T-helper 2 cell treated with Interferon-gamma antibody and Interleukin-4, amounts not matched to agents 5 μg/mL and 100 μg/mL, for 36 hours (primary cell): ENCODE results near the gene DZIP1.

ENCODE experiments used
- DNase-seq: peaks from one replicate; pipeline ENCODE4 v3.0.0; 2021; ENCODE audit warnings: low spot score
- H3K27ac Mint-ChIP-seq: one replicate; pipeline ENCODE4 v1.8.0; 2021; ENCODE audit warnings: mild to moderate bottlenecking, mixed read lengths
- H3K27me3 Mint-ChIP-seq: one replicate; pipeline ENCODE4 v1.8.0; 2021; ENCODE audit warnings: low read depth, mixed read lengths
- H3K36me3 Mint-ChIP-seq: one replicate; pipeline ENCODE4 v1.8.0; 2021; ENCODE audit warnings: low read depth, mixed read lengths
- H3K4me1 Mint-ChIP-seq: one replicate; pipeline ENCODE4 v1.8.0; 2021; ENCODE audit warnings: low read depth, mixed read lengths
- H3K4me3 Mint-ChIP-seq: one replicate; pipeline ENCODE4 v1.8.0; 2022; ENCODE audit warnings: mild to moderate bottlenecking, moderate library complexity, mixed read lengths
- H3K9me3 Mint-ChIP-seq: one replicate; pipeline ENCODE4 v1.8.0; 2021; ENCODE audit warnings: mixed read lengths

DZIP1 gene

GRCh38 chr13:95629071-95629470 is 15.4 kb downstream of the DZIP1 start:
- H3K4me1 Mint-ChIP-seq, result no peaks in the 10 kb centered on the region
- DNase-seq, result no peak
- H3K27me3 Mint-ChIP-seq, result peaks cover 14% of the 10 kb centered on the region
- no peak overlapping the region for H3K4me3 Mint-ChIP-seq
- no peaks in the 10 kb centered on the region for H3K9me3 Mint-ChIP-seq
- H3K27ac Mint-ChIP-seq, result no peak overlapping the region
- H3K36me3 Mint-ChIP-seq, result no peaks in the 10 kb centered on the region

DNA sequence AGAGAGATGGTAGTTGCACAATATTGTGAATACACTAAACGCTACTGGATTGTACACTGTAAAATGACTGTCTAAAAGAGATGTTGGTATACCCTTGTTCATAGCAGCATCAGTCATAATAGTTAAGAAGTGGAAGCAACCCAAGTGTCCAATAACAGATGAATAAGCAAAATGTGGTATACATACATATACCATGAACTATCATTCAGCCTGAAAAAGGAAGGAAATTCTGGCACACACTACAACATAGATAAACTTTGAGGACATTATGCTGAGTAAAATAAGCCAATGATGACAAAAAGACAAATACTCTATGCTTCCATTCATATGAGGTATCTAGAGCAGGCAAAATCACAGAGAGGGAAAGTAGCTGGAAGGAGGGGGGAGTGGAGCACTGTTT is 16.0 kb downstream of the DZIP1 start:
- Mint-ChIP-seq H3K27ac (no peak overlapping the region), H3K27me3 (peaks cover 12% of the 10 kb centered on the region), H3K4me3 (no peak overlapping the region), H3K36me3 (no peaks in the 10 kb centered on the region), H3K4me1 (no peaks in the 10 kb centered on the region), H3K9me3 (no peaks in the 10 kb centered on the region)
- no peak for DNase-seq

DNA sequence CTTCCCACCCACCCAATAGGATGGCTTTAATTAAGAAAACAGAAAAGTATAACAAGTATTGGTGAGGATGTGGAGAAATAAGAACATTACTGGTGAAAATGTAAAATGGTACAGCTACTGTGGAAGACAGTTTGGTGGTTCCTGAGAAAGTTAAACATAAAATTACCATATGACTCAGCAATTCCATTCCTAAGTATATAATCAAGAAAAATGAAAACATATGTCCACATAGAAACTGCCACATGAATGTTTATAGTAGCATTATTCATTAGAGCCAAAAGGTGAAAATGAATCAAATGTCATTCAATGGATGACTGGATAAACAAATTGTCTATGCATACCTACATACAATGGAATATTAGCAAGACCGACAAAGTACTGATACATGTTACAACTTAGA is 16.9 kb downstream of the DZIP1 start:
- H3K27ac Mint-ChIP-seq, result no peak overlapping the region
- H3K27me3 Mint-ChIP-seq, result peaks cover 12% of the 10 kb centered on the region
- H3K9me3 Mint-ChIP-seq, result no peaks in the 10 kb centered on the region
- H3K4me1 Mint-ChIP-seq, result no peaks in the 10 kb centered on the region
- no peaks in the 10 kb centered on the region for H3K36me3 Mint-ChIP-seq
- no peak for DNase-seq
- H3K4me3 Mint-ChIP-seq, result no peak overlapping the region

- no peak overlapping the region for H3K27ac Mint-ChIP-seq
- DNase-seq, result no peak
Observed at GRCh38 chr13:95626768-95627167, 17.7 kb downstream of the DZIP1 start.

GRCh38 chr13:95624020-95624419 is 20.5 kb downstream of the DZIP1 start:
- Mint-ChIP-seq H3K4me3 (no peak overlapping the region), H3K9me3 (no peaks in the 10 kb centered on the region), H3K27ac (no peak overlapping the region), H3K4me1 (no peaks in the 10 kb centered on the region), H3K27me3 (peaks cover 11% of the 10 kb centered on the region), H3K36me3 (no peaks in the 10 kb centered on the region)
- DNase-seq, result no peak

More at GRCh38 chr13:95626768-95627167, 17.7 kb downstream of the DZIP1 start:
- Mint-ChIP-seq H3K27me3 (peaks cover 12% of the 10 kb centered on the region), H3K4me1 (no peaks in the 10 kb centered on the region), H3K4me3 (no peak overlapping the region), H3K36me3 (no peaks in the 10 kb centered on the region), H3K9me3 (no peaks in the 10 kb centered on the region)

DNA sequence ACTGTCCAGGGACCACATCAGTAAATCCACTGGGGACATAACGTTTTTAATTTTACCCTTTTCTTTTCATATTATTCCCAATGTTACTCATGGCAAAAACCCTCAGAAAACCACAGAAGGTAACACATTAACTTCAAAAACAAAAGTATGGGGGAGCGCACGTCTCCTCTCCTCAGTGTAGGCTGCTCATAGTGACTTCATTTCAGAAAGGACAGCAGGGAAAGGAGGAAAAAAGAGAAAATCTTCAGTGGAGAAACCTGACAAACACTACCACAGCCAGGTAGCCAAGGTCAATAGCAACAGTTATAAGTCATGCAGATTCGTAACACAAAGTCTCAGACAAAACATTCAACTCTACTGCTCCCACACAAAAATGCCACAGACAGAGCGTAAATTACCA is 21.4 kb downstream of the DZIP1 start:
- H3K9me3 Mint-ChIP-seq, result no peaks in the 10 kb centered on the region
- H3K4me1 Mint-ChIP-seq, result no peaks in the 10 kb centered on the region
- DNase-seq, result no peak
- peaks cover 11% of the 10 kb centered on the region for H3K27me3 Mint-ChIP-seq
- no peak overlapping the region for H3K27ac Mint-ChIP-seq
- no peaks in the 10 kb centered on the region for H3K36me3 Mint-ChIP-seq
- H3K4me3 Mint-ChIP-seq, result no peak overlapping the region

DNA sequence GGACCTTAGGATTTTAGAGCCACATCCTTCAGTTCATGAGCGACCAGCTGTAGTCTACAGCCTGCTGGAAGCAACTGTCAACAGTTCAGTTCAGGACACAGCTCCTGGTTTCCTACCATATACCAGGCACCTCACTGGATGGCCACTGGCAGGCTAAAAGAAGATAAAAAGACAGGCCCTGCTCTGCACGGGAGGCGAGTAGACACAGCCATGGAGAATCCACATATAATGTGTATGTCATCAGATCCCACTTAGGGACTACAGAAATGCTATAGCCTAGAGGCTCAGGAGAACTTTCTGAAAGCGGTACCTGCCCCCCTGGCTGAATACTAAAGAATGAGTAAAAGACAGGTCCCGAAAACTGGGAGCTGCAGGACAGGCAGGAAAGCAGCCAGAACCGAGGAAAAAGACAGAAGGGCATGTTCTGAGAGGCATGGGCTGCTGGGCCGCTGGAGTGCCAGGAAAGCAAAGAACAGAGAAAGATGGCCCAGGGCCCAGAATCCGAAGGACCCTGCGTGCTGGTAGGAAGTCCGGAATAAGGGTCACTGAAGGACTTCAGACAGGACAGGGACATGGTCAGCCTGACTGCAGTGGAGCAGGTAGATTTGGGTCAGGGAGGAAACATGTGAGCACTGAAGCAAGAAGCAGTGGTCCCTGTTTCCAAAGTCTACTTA is 23.5 kb downstream of the DZIP1 start:
- Mint-ChIP-seq H3K27me3 (peaks cover 8% of the 10 kb centered on the region), H3K4me1 (no peaks in the 10 kb centered on the region), H3K9me3 (no peaks in the 10 kb centered on the region), H3K27ac (no peak overlapping the region), H3K36me3 (no peaks in the 10 kb centered on the region), H3K4me3 (no peak overlapping the region)
- DNase-seq, result no peak

GRCh38 chr13:95620030-95620824 is 24.3 kb downstream of the DZIP1 start:
- Mint-ChIP-seq H3K4me3 (no peak overlapping the region), H3K4me1 (no peaks in the 10 kb centered on the region), H3K36me3 (no peaks in the 10 kb centered on the region), H3K9me3 (no peaks in the 10 kb centered on the region), H3K27me3 (peaks cover 6% of the 10 kb centered on the region), H3K27ac (no peak overlapping the region)
- DNase-seq, result no peak

- H3K9me3 Mint-ChIP-seq, result no peaks in the 10 kb centered on the region
- no peak overlapping the region for H3K4me3 Mint-ChIP-seq
- H3K27me3 Mint-ChIP-seq, result peaks cover 3% of the 10 kb centered on the region
- DNase-seq, result no peak
- no peak overlapping the region for H3K27ac Mint-ChIP-seq
- H3K36me3 Mint-ChIP-seq, result no peaks in the 10 kb centered on the region
- H3K4me1 Mint-ChIP-seq, result no peaks in the 10 kb centered on the region
Observed at GRCh38 chr13:95615539-95615938, 29.0 kb downstream of the DZIP1 start.

- Mint-ChIP-seq H3K9me3 (no peaks in the 10 kb centered on the region), H3K4me1 (no peaks in the 10 kb centered on the region), H3K36me3 (no peaks in the 10 kb centered on the region), H3K4me3 (no peak overlapping the region), H3K27me3 (no peaks in the 10 kb centered on the region), H3K27ac (no peak overlapping the region)
- no peak for DNase-seq
Observed at GRCh38 chr13:95614641-95615245, 29.8 kb downstream of the DZIP1 start.

- Mint-ChIP-seq H3K36me3 (no peaks in the 10 kb centered on the region), H3K4me1 (no peaks in the 10 kb centered on the region), H3K4me3 (no peak overlapping the region), H3K27ac (no peak overlapping the region), H3K9me3 (no peaks in the 10 kb centered on the region), H3K27me3 (peaks cover 4% of the 10 kb centered on the region)
- DNase-seq, result no peak
Observed at GRCh38 chr13:95608640-95609323, 35.7 kb downstream of the DZIP1 start.

- peaks cover 4% of the 10 kb centered on the region for H3K27me3 Mint-ChIP-seq
Observed at GRCh38 chr13:95607366-95607765, 37.1 kb downstream of the DZIP1 start.

GRCh38 chr13:95605448-95606125 is 38.9 kb downstream of the DZIP1 start:
- H3K27me3 Mint-ChIP-seq, result peaks cover 4% of the 10 kb centered on the region
- no peak overlapping the region for H3K4me3 Mint-ChIP-seq
- H3K36me3 Mint-ChIP-seq, result no peaks in the 10 kb centered on the region
- no peak overlapping the region for H3K27ac Mint-ChIP-seq
- no peaks in the 10 kb centered on the region for H3K9me3 Mint-ChIP-seq
- no peaks in the 10 kb centered on the region for H3K4me1 Mint-ChIP-seq
- DNase-seq, result no peak

More at GRCh38 chr13:95607366-95607765, 37.1 kb downstream of the DZIP1 start:
- H3K9me3 Mint-ChIP-seq, result no peaks in the 10 kb centered on the region
- no peak for DNase-seq
- no peak overlapping the region for H3K27ac Mint-ChIP-seq
- no peak overlapping the region for H3K4me3 Mint-ChIP-seq
- no peaks in the 10 kb centered on the region for H3K36me3 Mint-ChIP-seq
- H3K4me1 Mint-ChIP-seq, result no peaks in the 10 kb centered on the region
